Measurements from ENCODE around the gene SNAP29.

SNAP29 gene

GRCh38 chr22:20909543-20910303 is 50.9 kb downstream of the SNAP29 start:
- ATAC-seq: no peak

More at GRCh38 chr22:20909543-20910303, 50.9 kb downstream of the SNAP29 start:
- no peak for TF ChIP-seq BACH2 (CRISPR knock-in tag; IDR thresholded peaks at IDR 0.05; ENCODE audit: borderline replicate concordance)
- TF ChIP-seq PPARA (CRISPR knock-in tag; IDR thresholded peaks at IDR 0.05; ENCODE audit: borderline replicate concordance): no peak
- no peak for TF ChIP-seq ZNF565 (CRISPR knock-in tag; conservative IDR thresholded peaks at IDR 0.05; ENCODE audit: low read depth)
- no peak for TF ChIP-seq ZNF8 (CRISPR knock-in tag; IDR thresholded peaks at IDR 0.05)
- no peak for TF ChIP-seq POU6F1 (CRISPR knock-in tag; IDR thresholded peaks at IDR 0.05; ENCODE audit: borderline replicate concordance, low read depth)
- no peak for TF ChIP-seq SNAI2 (CRISPR knock-in tag; IDR thresholded peaks at IDR 0.05)
- no peak for TF ChIP-seq ARNTL (CRISPR knock-in tag; IDR thresholded peaks at IDR 0.05; ENCODE audit: borderline replicate concordance, low read depth)
- no peak for TF ChIP-seq TSHZ2 (CRISPR knock-in tag; IDR thresholded peaks at IDR 0.05)
- TF ChIP-seq ZC3H10 (CRISPR knock-in tag; IDR thresholded peaks at IDR 0.05): no peak
- no peak for TF ChIP-seq CREB5 (CRISPR knock-in tag; IDR thresholded peaks at IDR 0.05; ENCODE audit: low read depth)
- TF ChIP-seq CSRNP3 (CRISPR knock-in tag; IDR thresholded peaks at IDR 0.05): no peak
- no peak for TF ChIP-seq RARB (CRISPR knock-in tag; IDR thresholded peaks at IDR 0.05)
- TF ChIP-seq CSDC2 (CRISPR knock-in tag; IDR thresholded peaks at IDR 0.05): no peak
- TF ChIP-seq ZNF70 (CRISPR knock-in tag; IDR thresholded peaks at IDR 0.05): no peak
- TF ChIP-seq ESRRG (CRISPR knock-in tag; IDR thresholded peaks at IDR 0.05): no peak
- no peak for TF ChIP-seq PATZ1 (CRISPR knock-in tag; IDR thresholded peaks at IDR 0.05; ENCODE audit: borderline replicate concordance)
- TF ChIP-seq ISL1 (CRISPR knock-in tag; IDR thresholded peaks at IDR 0.05): no peak
- TF ChIP-seq ZFP30 (CRISPR knock-in tag; IDR thresholded peaks at IDR 0.05): no peak
